Fibroblast of skin of back (primary cell): ENCODE measurements around the gene TMEM121B. TPM values are rescaled to one million over a fixed set of nuclear protein-coding genes. Genes with fewer than 3 reads are reported as not detected.
"Not testable (repeated sequence)": the region's sequence is repeated elsewhere in the genome, so short reads cannot be mapped to it uniquely, and the experiment has no call there.

Experiments
- DNase-seq: peaks from one replicate; pipeline ENCODE4 v3.0.0-alpha.2; 2013
- polyA plus RNA-seq, 2 experiments: library from polyadenylated mRNA; unstranded; fragments of 120-200 nt; gene quantifications; one replicate each; pipeline ENCODE4 v1.2.1, GENCODE V29; 2013; ENCODE audit not compliant: insufficient read length in 2 of 2

Gene TMEM121B
- polyA plus RNA-seq (2013, experiment 1 of 2; ENCODE audit: insufficient read length) = 0.23 TPM
- 0.10 TPM for polyA plus RNA-seq (2013, experiment 2 of 2; ENCODE audit: insufficient read length)

DNA sequence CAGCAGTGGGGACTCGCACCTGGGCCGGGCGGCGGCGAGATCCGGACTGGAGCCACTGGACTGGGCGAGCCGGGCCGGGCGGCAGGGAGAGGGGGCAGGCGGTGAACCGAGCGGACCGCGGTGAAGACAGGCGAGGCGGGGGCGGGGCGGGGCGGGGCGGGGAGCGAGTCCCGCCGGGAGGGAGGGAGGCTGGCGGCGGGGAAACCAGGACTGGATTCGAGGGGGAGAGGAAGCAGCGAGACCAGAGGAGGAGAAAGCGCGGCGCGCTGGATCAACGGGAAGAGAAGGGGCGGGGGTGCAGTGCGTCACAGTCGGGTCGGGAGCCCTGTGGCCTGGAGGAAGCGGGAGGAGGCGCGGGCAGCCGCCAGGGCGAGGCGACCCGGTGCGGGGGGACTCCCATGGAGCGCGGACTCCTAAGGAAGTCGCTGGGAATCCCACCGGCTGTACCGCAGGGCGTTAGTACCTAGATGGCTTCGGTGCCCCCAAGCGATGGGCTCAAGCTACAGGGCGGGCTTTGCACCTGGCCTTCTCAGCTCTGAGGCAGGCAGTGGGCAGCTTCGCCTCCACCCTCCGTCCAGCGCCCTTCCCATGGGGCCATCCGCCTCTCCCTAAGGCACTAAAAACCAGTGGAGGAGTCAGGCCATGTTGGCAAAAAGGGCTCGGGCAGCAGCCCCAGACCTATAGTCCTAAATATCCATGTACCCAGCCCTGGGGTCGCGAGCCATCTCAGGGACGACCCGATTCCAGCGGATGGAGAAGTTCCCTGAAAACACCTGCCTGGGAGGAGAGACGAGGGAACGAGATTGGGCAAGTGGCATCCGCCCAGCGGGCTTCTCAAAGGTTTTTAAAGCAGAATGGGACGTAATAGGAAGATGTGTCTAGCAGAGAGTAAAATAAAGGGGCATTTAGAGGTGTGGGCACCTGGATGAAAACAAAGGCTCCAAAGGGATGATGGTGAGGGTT is at the start of gene TMEM121B:
TMEM121B (minus strand) TSS at position 128 of the 963 bp plus-strand sequence. CDS start 233 bp downstream, outside the sequence.
- peak; percentile 68 for DNase-seq

- no peak for DNase-seq
Measured at GRCh38 chr22:17167486-17167885, 46.3 kb upstream of the TMEM121B start.

GRCh38 chr22:17164392-17165024 is 43.3 kb upstream of the TMEM121B start:
- DNase-seq = no peak

- no peak for DNase-seq
Measured at GRCh38 chr22:17162731-17163130, 41.6 kb upstream of the TMEM121B start.

DNA sequence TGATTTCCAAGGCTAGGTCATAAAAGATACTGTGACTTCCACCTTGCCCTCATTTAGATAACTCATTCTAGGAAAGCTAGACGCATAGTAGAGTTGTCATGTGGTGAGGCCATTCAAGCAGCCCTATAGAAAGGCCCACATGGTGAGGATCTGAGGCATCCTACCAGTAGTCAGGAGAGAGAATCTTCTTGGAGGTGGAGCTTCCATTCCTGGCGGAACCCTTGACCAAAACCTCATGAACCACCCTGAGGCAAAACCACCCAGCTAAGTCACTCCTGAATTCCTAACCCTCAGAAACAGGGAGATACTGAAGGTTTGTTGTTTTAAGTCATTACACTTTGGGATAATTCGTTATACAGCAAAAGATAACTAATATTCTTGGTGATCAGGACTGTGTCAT is 40.8 kb upstream of the TMEM121B start:
- DNase-seq = no peak

DNA sequence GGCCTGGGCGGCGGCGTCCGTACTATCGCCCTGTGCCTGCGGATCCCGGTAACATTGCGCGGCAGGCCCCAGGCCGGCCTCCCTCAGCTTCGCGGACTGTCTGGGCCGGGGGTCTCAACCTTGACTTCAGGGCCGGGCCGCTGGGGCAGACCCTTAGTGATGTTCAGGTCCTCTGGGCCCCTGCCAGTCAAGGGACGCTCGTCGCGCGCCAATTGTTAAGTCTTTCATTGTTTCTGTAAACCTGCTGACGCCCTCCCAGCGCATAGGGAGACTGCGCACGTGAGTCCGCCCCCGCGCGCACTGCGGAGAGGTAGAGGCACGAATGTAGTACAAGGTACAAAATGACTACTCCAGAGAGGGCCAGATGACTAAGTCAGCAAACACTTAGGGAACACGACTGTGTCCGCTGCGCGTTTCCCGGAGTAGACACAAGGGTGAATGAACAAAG is 38.4 kb upstream of the TMEM121B start:
- peak; percentile 65 for DNase-seq

DNA sequence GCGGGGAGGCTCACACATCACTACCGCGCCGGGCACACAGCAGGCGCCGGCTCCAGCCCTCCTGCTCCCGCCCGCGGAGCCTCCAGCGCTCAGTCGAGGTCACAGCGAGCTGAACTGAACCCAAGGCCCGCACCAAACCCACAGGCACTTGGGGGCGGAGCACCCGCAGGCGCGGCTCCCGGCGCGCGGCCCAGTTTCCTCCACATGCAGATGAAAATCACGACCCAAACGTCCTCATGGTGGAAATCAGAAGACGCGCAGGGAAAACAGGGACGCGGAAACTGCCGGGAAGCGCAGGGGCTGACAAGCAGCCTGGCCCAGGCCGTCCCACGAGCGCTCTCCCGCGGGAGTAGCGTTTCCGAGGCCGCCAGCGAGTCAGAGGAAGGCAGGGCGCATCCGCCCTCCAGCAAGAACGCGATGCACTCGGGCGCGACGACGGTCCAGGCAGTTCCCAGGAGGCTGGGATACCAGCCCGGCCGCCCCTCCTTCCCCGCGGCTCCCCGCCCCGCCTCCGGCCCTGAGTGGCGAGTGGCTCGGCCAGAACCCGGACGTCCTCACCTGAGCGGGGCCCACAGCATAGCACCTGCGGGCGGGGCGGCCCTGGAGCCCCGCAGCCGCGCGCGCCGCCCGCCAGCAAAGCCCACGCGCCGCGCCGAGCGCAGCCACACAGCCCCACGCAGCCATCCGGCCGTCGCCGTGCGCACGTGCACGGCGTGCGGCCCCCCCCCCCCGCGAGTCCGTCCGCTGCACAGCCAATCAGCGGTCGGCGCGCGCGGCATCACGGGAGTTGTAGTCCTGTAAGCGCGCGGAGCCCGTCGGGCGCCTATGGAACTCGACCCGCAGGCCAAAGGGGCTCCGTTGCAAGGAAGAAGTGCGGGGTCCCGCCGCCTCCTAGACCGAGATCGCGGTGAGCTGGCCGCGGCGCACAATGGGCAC is 37.7 kb upstream of the TMEM121B start, which contains the start of gene HDHD5:
HDHD5 (minus strand) TSS at position 710 of the 936 bp plus-strand sequence; CDS start at position 684, 26 bp downstream.
- DNase-seq = peak; percentile 91

GRCh38 chr22:17158176-17158567 is 37.0 kb upstream of the TMEM121B start:
- DNase-seq = no peak

GRCh38 chr22:17157714-17158113 is 36.6 kb upstream of the TMEM121B start:
- DNase-seq = no peak

DNA sequence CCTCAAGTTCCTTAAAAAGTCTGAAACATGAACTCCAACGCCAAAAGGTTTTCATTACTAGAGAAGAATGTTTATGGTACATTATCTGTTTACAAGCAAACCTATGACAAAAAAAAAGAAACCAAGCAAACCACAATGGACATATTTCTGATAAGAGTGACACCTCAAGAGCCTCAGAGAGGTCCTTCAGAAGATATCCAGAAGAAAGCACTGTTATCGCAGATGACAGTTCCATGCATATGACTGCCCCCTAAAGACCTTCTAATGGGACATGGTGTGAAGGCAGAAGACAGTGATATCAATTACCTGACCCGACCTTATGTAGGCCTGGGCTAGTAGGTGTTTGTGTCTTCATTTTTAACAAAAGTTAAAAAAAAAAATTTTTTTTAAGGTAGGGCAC is 34.8 kb upstream of the TMEM121B start:
- no peak for DNase-seq

- DNase-seq = no peak
Measured at GRCh38 chr22:17152971-17153370, 31.8 kb upstream of the TMEM121B start.

GRCh38 chr22:17152340-17152739 is 31.2 kb upstream of the TMEM121B start:
- DNase-seq = no peak

- DNase-seq = no peak
Measured at GRCh38 chr22:17149076-17149815, 28.1 kb upstream of the TMEM121B start.

DNA sequence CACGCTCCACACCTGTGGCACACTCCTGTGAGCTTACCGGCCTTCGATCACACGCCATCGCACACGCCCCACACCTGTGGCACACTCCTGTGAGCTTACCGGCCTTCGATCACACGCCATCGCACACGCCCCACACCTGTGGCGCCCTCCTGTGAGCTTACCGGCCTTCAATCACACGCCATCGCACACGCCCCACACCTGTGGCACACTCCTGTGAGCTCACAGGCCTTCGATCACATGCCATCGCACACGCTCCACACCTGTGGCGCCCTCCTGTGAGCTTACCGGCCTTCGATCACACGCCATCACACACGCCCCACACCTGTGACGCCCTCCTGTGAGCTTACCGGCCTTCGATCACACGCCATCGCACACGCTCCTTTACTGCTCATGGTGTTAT is 26.3 kb upstream of the TMEM121B start:
- DNase-seq = not testable (repeated sequence)

DNA sequence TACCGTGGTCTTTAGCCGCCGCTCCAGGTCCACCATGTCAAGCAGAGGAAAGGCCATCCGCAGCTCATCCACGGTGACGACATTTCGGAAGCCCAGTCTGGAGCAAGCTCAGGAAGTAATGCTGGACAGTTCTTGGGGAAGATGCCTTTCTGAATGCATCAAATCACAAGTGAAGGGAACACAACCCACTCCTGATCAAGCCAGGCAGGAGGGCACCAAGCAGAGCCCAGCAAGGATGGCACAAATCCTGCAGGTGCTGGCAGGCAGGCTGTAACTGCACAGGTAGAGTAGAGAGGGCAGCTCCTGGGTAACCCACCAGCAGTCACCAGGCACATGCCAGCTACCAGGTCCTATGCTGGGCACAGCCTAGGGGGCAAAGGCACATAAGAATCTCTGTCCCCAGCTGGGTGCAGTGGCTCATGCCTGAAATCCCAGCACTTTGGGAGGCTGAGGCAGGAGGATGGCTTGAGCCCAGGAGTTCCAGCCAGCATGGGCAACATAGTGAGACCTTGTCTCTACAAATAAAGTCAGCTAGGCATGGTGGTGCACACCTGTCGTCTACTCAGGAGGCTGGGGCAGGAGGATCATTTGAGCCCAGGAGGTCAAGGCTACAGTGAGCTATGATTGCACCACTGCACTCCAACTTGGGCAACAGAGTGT is 24.0 kb upstream of the TMEM121B start:
- no peak for DNase-seq

DNA sequence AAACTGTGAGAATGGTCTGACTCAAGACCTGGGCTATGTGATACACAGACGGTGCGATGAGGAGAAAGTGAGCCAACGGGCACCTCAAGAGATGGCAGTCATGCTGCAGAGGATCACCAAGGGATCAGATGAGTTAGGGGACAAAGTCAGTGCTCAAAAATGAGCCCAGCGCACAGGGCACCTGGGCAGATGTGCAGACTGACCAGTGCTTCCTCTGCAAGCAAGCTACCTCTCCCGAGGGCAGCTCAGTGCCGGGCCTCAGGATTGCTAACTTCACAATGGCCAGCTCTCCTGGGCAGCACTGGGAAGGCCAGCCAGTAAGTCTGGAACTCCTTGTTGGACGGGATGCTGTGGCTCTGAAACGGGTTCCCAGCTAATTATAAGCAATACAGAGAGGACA is 22.7 kb upstream of the TMEM121B start:
- DNase-seq = no peak

DNA sequence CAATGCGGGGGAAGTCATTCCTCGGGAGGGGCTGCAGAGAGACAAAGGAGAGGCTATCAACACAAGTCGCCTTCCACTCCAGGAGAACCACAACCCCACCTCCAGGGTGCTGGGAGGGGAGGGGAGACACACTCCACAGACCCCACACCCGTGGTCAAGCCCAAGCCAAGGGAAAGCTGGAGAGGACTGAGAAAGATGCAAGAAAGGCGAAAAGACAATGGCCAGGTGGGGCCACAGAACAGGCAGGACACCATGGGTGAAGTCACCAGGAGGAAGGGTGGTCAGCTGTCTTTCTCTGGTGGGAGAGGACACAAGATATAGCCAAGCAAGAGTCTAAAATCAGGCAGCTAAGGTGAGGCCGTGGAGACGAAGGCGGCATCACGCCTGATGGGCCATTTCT is 21.9 kb upstream of the TMEM121B start:
- DNase-seq = no peak

DNA sequence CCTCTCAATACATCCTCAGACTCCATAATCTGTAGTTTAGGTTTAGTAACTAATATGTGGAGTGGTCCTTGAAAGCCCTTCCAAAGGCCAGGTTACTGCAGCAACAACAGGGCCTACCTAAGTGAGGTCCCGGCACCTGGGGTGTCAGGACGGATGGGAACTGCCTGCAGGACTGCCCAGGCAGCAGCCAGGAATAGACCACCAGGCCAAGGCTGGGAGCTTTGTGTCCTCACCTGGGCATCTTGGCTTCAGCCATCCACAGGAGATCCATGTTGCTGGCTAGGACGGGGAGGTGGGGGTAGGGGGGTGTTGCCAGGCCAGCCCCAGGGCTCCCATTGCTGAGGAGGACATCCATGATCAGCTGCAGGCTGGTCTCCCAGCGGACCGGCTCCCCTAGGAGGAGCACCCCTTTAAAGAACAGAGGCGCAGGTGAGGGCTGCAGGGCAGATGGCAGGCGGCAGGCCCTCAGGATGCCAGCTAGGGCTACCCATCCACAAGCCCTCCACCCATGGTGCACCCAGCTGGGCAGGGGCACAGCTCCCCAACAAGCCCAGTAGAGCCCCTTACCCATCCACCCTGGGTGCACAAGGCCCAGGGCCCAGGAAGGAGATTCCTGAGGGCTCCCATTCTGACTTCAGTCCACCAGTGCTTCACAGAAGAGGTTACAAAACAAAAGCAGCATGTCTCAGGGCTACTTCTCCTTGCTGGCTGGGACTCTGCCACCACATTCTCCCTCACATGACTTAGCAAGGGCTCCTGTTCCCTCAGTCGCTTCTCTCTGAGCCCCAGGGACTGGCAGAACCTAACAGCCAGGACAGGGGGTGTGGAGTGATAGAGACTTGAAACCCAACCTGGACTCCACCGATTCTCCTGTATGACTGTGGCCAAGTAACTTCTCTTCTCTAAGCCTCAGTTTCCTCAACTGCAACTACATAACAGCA is 19.9 kb upstream of the TMEM121B start:
- no peak for DNase-seq

- DNase-seq = no peak
Measured at GRCh38 chr22:17140022-17140421, 18.9 kb upstream of the TMEM121B start.

GRCh38 chr22:17138513-17138912 is 17.4 kb upstream of the TMEM121B start:
- DNase-seq = no peak
